PC-9 (cell line): ENCODE measurements around the gene TMEM234.

Experiments used
- CTCF ChIP-seq: fragments of 200-600 bp; sonication (generic); conservative IDR thresholded peaks from 2 replicates; pipeline ENCODE4 v1.6.1; 2017; ENCODE audit warnings: mixed run types, antibody characterized with exemption, mild to moderate bottlenecking, moderate library complexity
- EZH2 ChIP-seq: fragments of 200-600 bp; sonication (generic); IDR thresholded peaks from 2 replicates; pipeline ENCODE4 v1.8.0; 2017; ENCODE audit warnings: antibody characterized with exemption, low read depth

GRCh38 chr1:32220746-32221580, 1.2 kb downstream of the TMEM234 start:
- no peak for TF ChIP-seq CTCF
- TF ChIP-seq EZH2: no peak
